Keratinocyte (primary cell): ENCODE measurements around the gene TAB2. TPM values are rescaled to one million over a fixed set of nuclear protein-coding genes. Genes with fewer than 3 reads are reported as not detected.

ENCODE experiments used
- DNase-seq: peaks from one replicate; pipeline ENCODE4 v3.0.0-alpha.2; 2011; ENCODE audit warnings: low read depth, missing footprints, low spot score
- FAIRE-seq: peaks from 2 replicates; lab custom pipeline; 2011; peaks lifted over from hg19 to GRCh38; lab: Jason Lieb, UNC
- H2AFZ ChIP-seq: 2 replicates; pipeline ENCODE4 v1.6.0; 2012; ENCODE audit warnings: low read length, control low read depth, inconsistent platforms; ENCODE audit not compliant: control insufficient read depth
- H3K27ac ChIP-seq: 2 replicates; pipeline ENCODE4 v1.5.1; 2011; ENCODE audit warnings: low read length; ENCODE audit not compliant: control insufficient read depth, insufficient read depth
- H3K27me3 ChIP-seq: 3 replicates; pipeline ENCODE4 v1.6.0; 2011; ENCODE audit warnings: low read length; ENCODE audit not compliant: control insufficient read depth, insufficient read depth; ENCODE audit errors: extremely low read depth
- H3K36me3 ChIP-seq, 2 experiments: 2 replicates in 1 of 2; 3 replicates in 1 of 2; pipeline ENCODE4 v1.5.1; 2011; ENCODE audit warnings: low read length in 2 of 2, mild to moderate bottlenecking in 1 of 2; ENCODE audit not compliant: control insufficient read depth in 2 of 2, insufficient read depth in 2 of 2; ENCODE audit errors: extremely low read depth in 1 of 2
- H3K4me1 ChIP-seq: 3 replicates; pipeline ENCODE4 v1.5.1; 2011; ENCODE audit warnings: low read length; ENCODE audit not compliant: control insufficient read depth, insufficient read depth; ENCODE audit errors: extremely low read depth
- H3K4me2 ChIP-seq: 3 replicates; pipeline ENCODE4 v1.6.0; 2011; ENCODE audit warnings: low read depth, low read length; ENCODE audit not compliant: control insufficient read depth, insufficient read depth; ENCODE audit errors: extremely low read depth
- H3K4me3 ChIP-seq, 3 experiments: fragments of 200-600 bp in 1 of 3; sonication (generic) in 1 of 3; 2 replicates in 2 of 3; 3 replicates in 1 of 3; pipeline ENCODE4 v1.5.1; 2011 to 2016; ENCODE audit warnings: low read length in 3 of 3, mild to moderate bottlenecking in 3 of 3, control low read depth in 2 of 3, inconsistent platforms in 1 of 3, low read depth in 1 of 3, mixed read lengths in 1 of 3, mixed run types in 1 of 3, moderate library complexity in 1 of 3; ENCODE audit not compliant: control insufficient read depth in 2 of 3, insufficient read depth in 2 of 3; ENCODE audit errors: extremely low read depth in 1 of 3
- H3K79me2 ChIP-seq: 2 replicates; pipeline ENCODE4 v1.6.0; 2012; ENCODE audit warnings: low read length; ENCODE audit not compliant: control insufficient read depth, insufficient read depth
- H3K9ac ChIP-seq: 3 replicates; pipeline ENCODE4 v1.6.0; 2011; ENCODE audit warnings: low read length; ENCODE audit not compliant: control insufficient read depth, insufficient read depth; ENCODE audit errors: extremely low read depth
- H3K9me1 ChIP-seq: 3 replicates; pipeline ENCODE4 v1.6.0; 2011; ENCODE audit warnings: low read length; ENCODE audit not compliant: control insufficient read depth, insufficient read depth; ENCODE audit errors: extremely low read depth
- H3K9me3 ChIP-seq: 2 replicates; pipeline ENCODE4 v1.5.1; 2012; ENCODE audit warnings: low read depth, low read length; ENCODE audit not compliant: control insufficient read depth
- H4K20me1 ChIP-seq: 3 replicates; pipeline ENCODE4 v1.6.0; 2011; ENCODE audit warnings: low read length; ENCODE audit not compliant: control insufficient read depth, insufficient read depth; ENCODE audit errors: extremely low read depth
- CTCF ChIP-seq, 3 experiments: IDR thresholded peaks in 1 of 3; conservative IDR thresholded peaks in 1 of 3; optimal IDR thresholded peaks in 1 of 3; 2 replicates in 2 of 3; 3 replicates in 1 of 3; pipeline versions ENCODE3 to v1.5.1; 2011; ENCODE audit warnings: low read length in 3 of 3, mild to moderate bottlenecking in 3 of 3, moderate library complexity in 2 of 3, control low read depth in 1 of 3, inconsistent platforms in 1 of 3; ENCODE audit not compliant: insufficient read depth in 2 of 3; ENCODE audit errors: extremely low read depth in 1 of 3
- EZH2 ChIP-seq: IDR thresholded peaks from one replicate; pipeline ENCODE4 v1.6.1; 2012; ENCODE audit warnings: inconsistent platforms, mild to moderate bottlenecking, low read length, moderate library complexity
- dilution Hi-C: fragments of 300-500 bp; cut with MboI; formaldehyde crosslinking; loops from one replicate; pipeline ENCODE4 v1.7.0; 2020; ENCODE audit warnings: low sequenced_read_pairs; ENCODE audit not compliant: extremely low pct_ligation_motif_present
- polyA plus RNA-seq, 5 experiments: library from polyadenylated mRNA; depleted of rRNA in 3 of 5; stranded (reverse) in 3 of 5; stranded (forward) in 1 of 5; unstranded in 1 of 5; fragments of >200 nt; gene quantifications; 1 replicate in 1 of 5; 2 replicates in 3 of 5; 3 replicates in 1 of 5; pipeline versions ENCODE4 v1.2.1 to v1.2.3, GENCODE V29; 2011 to 2012; ENCODE audit warnings: missing spikeins in 2 of 5, low read depth in 1 of 5, low replicate concordance in 1 of 5

The TAB2 gene
- polyA plus RNA-seq, 1 donor (not counting 4 experiments of a cell fraction or from before 2014, with no cell fraction given), result 47.5 TPM

GRCh38 chr6:149384464-149384863 is 67.0 kb downstream of the TAB2 start:
- H2AFZ ChIP-seq, result no peak overlapping the region
- H3K27ac ChIP-seq, result no peak overlapping the region
- H3K27me3 ChIP-seq, result no peaks in the 10 kb centered on the region
- no peaks in the 10 kb centered on the region for H3K9me1 ChIP-seq
- DNase-seq (no peak), FAIRE-seq (no peak)
- no peak overlapping the region for H3K4me3 ChIP-seq
- H3K36me3 ChIP-seq, result peaks cover 5 to 8% of the 10 kb centered on the region in 2 experiments
- no peak overlapping the region for H3K4me2 ChIP-seq
- no peak overlapping the region for H3K9ac ChIP-seq
- H3K4me1 ChIP-seq, result peaks cover 4% of the 10 kb centered on the region
- no peaks in the 10 kb centered on the region for H4K20me1 ChIP-seq
- H3K9me3 ChIP-seq, result peaks cover 5% of the 10 kb centered on the region
- TF ChIP-seq CTCF (optimal IDR thresholded peaks at IDR 0.05 in 1 of 3, IDR thresholded peaks at IDR 0.05 in 1 of 3, conservative IDR thresholded peaks at IDR 0.05 in 1 of 3; ENCODE audit: extremely low read depth in 1 of 3, insufficient read depth in 2 of 3, low read length in 3 of 3) (no peak), EZH2 (no peak)
- dilution Hi-C loops, result no loop called here
- H3K79me2 ChIP-seq, result peaks cover 23% of the 10 kb centered on the region

GRCh38 chr6:149385998-149386646 is 68.6 kb downstream of the TAB2 start:
- no peak for DNase-seq
- no peak overlapping the region for H3K9ac ChIP-seq
- no peak overlapping the region for H3K4me3 ChIP-seq
- H2AFZ ChIP-seq, result no peak overlapping the region
- H4K20me1 ChIP-seq, result no peaks in the 10 kb centered on the region
- dilution Hi-C loops, result no loop called here
- H3K4me1 ChIP-seq, result peaks cover 4% of the 10 kb centered on the region
- peaks cover 3 to 5% of the 10 kb centered on the region in 2 experiments for H3K36me3 ChIP-seq
- H3K4me2 ChIP-seq, result no peak overlapping the region
- no peak for FAIRE-seq
- no peak overlapping the region for H3K27ac ChIP-seq
- TF ChIP-seq CTCF (optimal IDR thresholded peaks at IDR 0.05 in 1 of 3, IDR thresholded peaks at IDR 0.05 in 1 of 3, conservative IDR thresholded peaks at IDR 0.05 in 1 of 3; ENCODE audit: extremely low read depth in 1 of 3, insufficient read depth in 2 of 3, low read length in 3 of 3) (no peak), EZH2 (no peak)
- peaks cover 22% of the 10 kb centered on the region for H3K79me2 ChIP-seq
- H3K9me1 ChIP-seq, result no peaks in the 10 kb centered on the region
- no peaks in the 10 kb centered on the region for H3K27me3 ChIP-seq
- peaks cover 5% of the 10 kb centered on the region for H3K9me3 ChIP-seq
